Liver (tissue), 3 donors: ENCODE measurements around the gene ADGRF4.

Source experiments
- NR2F2 ChIP-seq: IDR thresholded peaks from 2 replicates; pipeline ENCODE4 v1.6.1; 2016; ENCODE audit warnings: antibody characterized with exemption
- RAD21 ChIP-seq, 2 donors: IDR thresholded peaks; 2 replicates each; pipeline ENCODE4 v1.6.1; 2016; ENCODE audit warnings: antibody characterized with exemption in 2 of 2, mild to moderate bottlenecking in 2 of 2
- YY1 ChIP-seq: IDR thresholded peaks from 2 replicates; pipeline ENCODE4 v1.6.1; 2016; ENCODE audit warnings: antibody characterized with exemption, mild to moderate bottlenecking
- TF ChIP-seq, protein P1 (sequence below): fragments of 150-350 bp; IDR thresholded peaks from 2 replicates; pipeline ENCODE4 v1.5.1; 2017; ENCODE audit warnings: improper control_type of control experiment, low read depth, low read length; ENCODE audit not compliant: missing input control
- TF ChIP-seq, protein P2 (sequence below): IDR thresholded peaks from 2 replicates; pipeline ENCODE4 v1.6.1; 2016; ENCODE audit warnings: antibody characterized with exemption
- TF ChIP-seq, protein P3 (sequence below): IDR thresholded peaks from 2 replicates; pipeline ENCODE4 v1.6.1; 2016; ENCODE audit warnings: antibody characterized with exemption, mild to moderate bottlenecking
- TF ChIP-seq, protein P4 (sequence below): IDR thresholded peaks from 2 replicates; pipeline ENCODE4 v1.6.1; 2016; ENCODE audit warnings: antibody characterized with exemption
- donor health status: healthy.
- donor health status: healthy.

DNA sequence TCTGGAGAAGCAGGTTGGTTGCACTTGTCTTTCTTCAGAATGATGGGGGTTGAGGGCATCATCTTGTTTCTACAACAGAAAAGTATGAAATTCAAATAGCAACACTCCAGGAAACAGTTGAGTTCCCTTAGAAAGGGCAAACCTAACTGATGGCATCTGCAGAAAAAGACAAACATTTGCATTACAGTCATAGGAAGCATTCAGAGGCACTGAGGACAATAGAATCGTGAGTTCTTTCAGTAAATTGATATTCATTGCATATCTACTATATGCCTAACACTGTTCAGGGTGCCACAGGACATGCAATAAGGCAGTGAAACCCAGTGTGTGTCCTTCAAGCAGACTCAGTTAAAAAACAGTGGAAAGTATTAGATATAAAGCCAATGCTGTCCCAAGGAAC lies 42.3 kb downstream of the ADGRF4 start:
- TF ChIP-seq, protein P1, sequence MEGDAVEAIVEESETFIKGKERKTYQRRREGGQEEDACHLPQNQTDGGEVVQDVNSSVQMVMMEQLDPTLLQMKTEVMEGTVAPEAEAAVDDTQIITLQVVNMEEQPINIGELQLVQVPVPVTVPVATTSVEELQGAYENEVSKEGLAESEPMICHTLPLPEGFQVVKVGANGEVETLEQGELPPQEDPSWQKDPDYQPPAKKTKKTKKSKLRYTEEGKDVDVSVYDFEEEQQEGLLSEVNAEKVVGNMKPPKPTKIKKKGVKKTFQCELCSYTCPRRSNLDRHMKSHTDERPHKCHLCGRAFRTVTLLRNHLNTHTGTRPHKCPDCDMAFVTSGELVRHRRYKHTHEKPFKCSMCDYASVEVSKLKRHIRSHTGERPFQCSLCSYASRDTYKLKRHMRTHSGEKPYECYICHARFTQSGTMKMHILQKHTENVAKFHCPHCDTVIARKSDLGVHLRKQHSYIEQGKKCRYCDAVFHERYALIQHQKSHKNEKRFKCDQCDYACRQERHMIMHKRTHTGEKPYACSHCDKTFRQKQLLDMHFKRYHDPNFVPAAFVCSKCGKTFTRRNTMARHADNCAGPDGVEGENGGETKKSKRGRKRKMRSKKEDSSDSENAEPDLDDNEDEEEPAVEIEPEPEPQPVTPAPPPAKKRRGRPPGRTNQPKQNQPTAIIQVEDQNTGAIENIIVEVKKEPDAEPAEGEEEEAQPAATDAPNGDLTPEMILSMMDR, result no peak
- TF ChIP-seq, protein P2, sequence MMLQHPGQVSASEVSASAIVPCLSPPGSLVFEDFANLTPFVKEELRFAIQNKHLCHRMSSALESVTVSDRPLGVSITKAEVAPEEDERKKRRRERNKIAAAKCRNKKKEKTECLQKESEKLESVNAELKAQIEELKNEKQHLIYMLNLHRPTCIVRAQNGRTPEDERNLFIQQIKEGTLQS, result no peak
- TF ChIP-seq YY1, result no peak
- TF ChIP-seq, protein P3, sequence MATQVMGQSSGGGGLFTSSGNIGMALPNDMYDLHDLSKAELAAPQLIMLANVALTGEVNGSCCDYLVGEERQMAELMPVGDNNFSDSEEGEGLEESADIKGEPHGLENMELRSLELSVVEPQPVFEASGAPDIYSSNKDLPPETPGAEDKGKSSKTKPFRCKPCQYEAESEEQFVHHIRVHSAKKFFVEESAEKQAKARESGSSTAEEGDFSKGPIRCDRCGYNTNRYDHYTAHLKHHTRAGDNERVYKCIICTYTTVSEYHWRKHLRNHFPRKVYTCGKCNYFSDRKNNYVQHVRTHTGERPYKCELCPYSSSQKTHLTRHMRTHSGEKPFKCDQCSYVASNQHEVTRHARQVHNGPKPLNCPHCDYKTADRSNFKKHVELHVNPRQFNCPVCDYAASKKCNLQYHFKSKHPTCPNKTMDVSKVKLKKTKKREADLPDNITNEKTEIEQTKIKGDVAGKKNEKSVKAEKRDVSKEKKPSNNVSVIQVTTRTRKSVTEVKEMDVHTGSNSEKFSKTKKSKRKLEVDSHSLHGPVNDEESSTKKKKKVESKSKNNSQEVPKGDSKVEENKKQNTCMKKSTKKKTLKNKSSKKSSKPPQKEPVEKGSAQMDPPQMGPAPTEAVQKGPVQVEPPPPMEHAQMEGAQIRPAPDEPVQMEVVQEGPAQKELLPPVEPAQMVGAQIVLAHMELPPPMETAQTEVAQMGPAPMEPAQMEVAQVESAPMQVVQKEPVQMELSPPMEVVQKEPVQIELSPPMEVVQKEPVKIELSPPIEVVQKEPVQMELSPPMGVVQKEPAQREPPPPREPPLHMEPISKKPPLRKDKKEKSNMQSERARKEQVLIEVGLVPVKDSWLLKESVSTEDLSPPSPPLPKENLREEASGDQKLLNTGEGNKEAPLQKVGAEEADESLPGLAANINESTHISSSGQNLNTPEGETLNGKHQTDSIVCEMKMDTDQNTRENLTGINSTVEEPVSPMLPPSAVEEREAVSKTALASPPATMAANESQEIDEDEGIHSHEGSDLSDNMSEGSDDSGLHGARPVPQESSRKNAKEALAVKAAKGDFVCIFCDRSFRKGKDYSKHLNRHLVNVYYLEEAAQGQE, result no peak
- TF ChIP-seq NR2F2, result no peak
- TF ChIP-seq, protein P4, sequence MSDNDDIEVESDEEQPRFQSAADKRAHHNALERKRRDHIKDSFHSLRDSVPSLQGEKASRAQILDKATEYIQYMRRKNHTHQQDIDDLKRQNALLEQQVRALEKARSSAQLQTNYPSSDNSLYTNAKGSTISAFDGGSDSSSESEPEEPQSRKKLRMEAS, result no peak
- TF ChIP-seq RAD21 (IDR thresholded peaks at IDR 0.05), result no peak
